HG03159 (cell line): ENCODE measurements around the gene GRAMD4.
"Not testable (repeated sequence)": the region's sequence is repeated elsewhere in the genome, so short reads cannot be mapped to it uniquely, and the experiment has no call there.

Source experiments
- ATAC-seq: cut with Tn5 transposase; IDR thresholded peaks from one replicate; pipeline ENCODE4 v1.9.1; 2021; ENCODE audit warnings: mild to moderate bottlenecking, moderate library complexity; ENCODE audit not compliant: unreplicated experiment

Gene GRAMD4

GRCh38 chr22:46634973-46635685, 14.9 kb downstream of the GRAMD4 start:
- ATAC-seq = not testable (repeated sequence)

GRCh38 chr22:46635756-46636155, 15.6 kb downstream of the GRAMD4 start:
- ATAC-seq = no peak

GRCh38 chr22:46636221-46637002, 16.2 kb downstream of the GRAMD4 start:
- no peak for ATAC-seq

GRCh38 chr22:46637711-46638600, 17.8 kb downstream of the GRAMD4 start:
- no peak for ATAC-seq

- ATAC-seq = no peak
Observed at GRCh38 chr22:46638601-46639431, 18.6 kb downstream of the GRAMD4 start.

- no peak for ATAC-seq
Observed at GRCh38 chr22:46639843-46640242, 19.7 kb downstream of the GRAMD4 start.

- no peak for ATAC-seq
Observed at GRCh38 chr22:46640293-46641055, 20.3 kb downstream of the GRAMD4 start.

GRCh38 chr22:46641811-46642266, 21.7 kb downstream of the GRAMD4 start:
- no peak for ATAC-seq

- not testable (repeated sequence) for ATAC-seq
Observed at GRCh38 chr22:46642840-46643480, 22.8 kb downstream of the GRAMD4 start.

- ATAC-seq = no peak
Observed at GRCh38 chr22:46646531-46647215, 26.5 kb downstream of the GRAMD4 start.

- not testable (repeated sequence) for ATAC-seq
Observed at GRCh38 chr22:46648225-46648820, 28.1 kb downstream of the GRAMD4 start.

GRCh38 chr22:46649141-46650077, 29.2 kb downstream of the GRAMD4 start:
- ATAC-seq = no peak

GRCh38 chr22:46650078-46650810, 30.1 kb downstream of the GRAMD4 start:
- ATAC-seq = no peak

- no peak for ATAC-seq
Observed at GRCh38 chr22:46651316-46651715, 31.1 kb downstream of the GRAMD4 start.

- ATAC-seq = no peak
Observed at GRCh38 chr22:46652081-46652846, 32.1 kb downstream of the GRAMD4 start.
